HG03469 (cell line): ENCODE results near the gene FOXO6.

Source experiments
- ATAC-seq: cut with Tn5 transposase; IDR thresholded peaks from one replicate; pipeline ENCODE4 v1.9.1; 2021; ENCODE audit warnings: mild to moderate bottlenecking, moderate library complexity, moderate number of reproducible peaks; ENCODE audit not compliant: unreplicated experiment

FOXO6 gene

GRCh38 chr1:41364442-41365319, 3.4 kb downstream of the FOXO6 start:
- no peak for ATAC-seq

GRCh38 chr1:41365320-41365633, 4.0 kb downstream of the FOXO6 start:
- no peak for ATAC-seq

- ATAC-seq, result no peak
These were observed 4.7 kb downstream of the FOXO6 start for GRCh38 chr1:41365772-41366454.

GRCh38 chr1:41366455-41367287, 5.4 kb downstream of the FOXO6 start:
- no peak for ATAC-seq

GRCh38 chr1:41367288-41367642, 6.0 kb downstream of the FOXO6 start:
- no peak for ATAC-seq

- no peak for ATAC-seq
These were observed 7.1 kb downstream of the FOXO6 start for GRCh38 chr1:41368366-41368765.

GRCh38 chr1:41368801-41369200, 7.6 kb downstream of the FOXO6 start:
- no peak for ATAC-seq

- no peak for ATAC-seq
These were observed 8.3 kb downstream of the FOXO6 start for GRCh38 chr1:41369531-41369930.

GRCh38 chr1:41370225-41370624, 9.0 kb downstream of the FOXO6 start:
- ATAC-seq, result no peak

- no peak for ATAC-seq
These were observed 9.7 kb downstream of the FOXO6 start for GRCh38 chr1:41370756-41371420.

- no peak for ATAC-seq
These were observed 10.7 kb downstream of the FOXO6 start for GRCh38 chr1:41371630-41372599.

GRCh38 chr1:41372600-41372993, 11.4 kb downstream of the FOXO6 start:
- ATAC-seq, result no peak

GRCh38 chr1:41373373-41373772, 12.1 kb downstream of the FOXO6 start:
- ATAC-seq, result no peak

- ATAC-seq, result no peak
These were observed 13.5 kb downstream of the FOXO6 start for GRCh38 chr1:41374711-41375110.

GRCh38 chr1:41377397-41377796, 16.2 kb downstream of the FOXO6 start:
- no peak for ATAC-seq

- ATAC-seq, result no peak
These were observed 17.0 kb downstream of the FOXO6 start for GRCh38 chr1:41378222-41378621.

- no peak for ATAC-seq
These were observed 17.9 kb downstream of the FOXO6 start for GRCh38 chr1:41378999-41379737.

GRCh38 chr1:41379738-41380130, 18.5 kb downstream of the FOXO6 start:
- no peak for ATAC-seq

GRCh38 chr1:41380195-41380594, 19.0 kb downstream of the FOXO6 start:
- no peak for ATAC-seq
